Stimulated activated naive CD4-positive, alpha-beta T cell (primary cell): ENCODE data around the gene RRP7A.
"Not testable (repeated sequence)": the region's sequence is repeated elsewhere in the genome, so short reads cannot be mapped to it uniquely, and the experiment has no call there.

Experiments used
- DNase-seq, 6 experiments: peaks; one replicate each; lab custom pipeline; 2025; lab: John Stamatoyannopoulos, UW

RRP7A gene

GRCh38 chr22:42495533-42496141 lies 24.0 kb downstream of the RRP7A start:
- not testable (repeated sequence) for DNase-seq

GRCh38 chr22:42493393-42493792 lies 26.2 kb downstream of the RRP7A start:
- DNase-seq: no peak

- DNase-seq: no peak
Measured at GRCh38 chr22:42492323-42492690, 27.3 kb downstream of the RRP7A start.

GRCh38 chr22:42490243-42490832 lies 29.3 kb downstream of the RRP7A start:
- no peak for DNase-seq

GRCh38 chr22:42489000-42489399 lies 30.6 kb downstream of the RRP7A start:
- no peak for DNase-seq

- DNase-seq: no peak
Measured at GRCh38 chr22:42484506-42484905, 35.1 kb downstream of the RRP7A start.

- not testable (repeated sequence) for DNase-seq
Measured at GRCh38 chr22:42483610-42484223, 35.9 kb downstream of the RRP7A start.

- DNase-seq: no peak
Measured at GRCh38 chr22:42475122-42475521, 44.5 kb downstream of the RRP7A start.

GRCh38 chr22:42473484-42474193 lies 46.0 kb downstream of the RRP7A start:
- DNase-seq: peak in 2 of 6 experiments; percentile 23 to 25

GRCh38 chr22:42472671-42473070 lies 46.9 kb downstream of the RRP7A start:
- no peak for DNase-seq

GRCh38 chr22:42471441-42471840 lies 48.2 kb downstream of the RRP7A start:
- no peak for DNase-seq

GRCh38 chr22:42470366-42471082 lies 49.1 kb downstream of the RRP7A start:
- DNase-seq: no peak

GRCh38 chr22:42468841-42469240 lies 50.8 kb downstream of the RRP7A start:
- no peak for DNase-seq

GRCh38 chr22:42462016-42462415 lies 57.6 kb downstream of the RRP7A start:
- no peak for DNase-seq

GRCh38 chr22:42461511-42461910 lies 58.1 kb downstream of the RRP7A start:
- DNase-seq: no peak
